Endothelial cell of umbilical vein (primary cell): ENCODE measurements around the gene IQGAP2. TPM values are rescaled to one million over a fixed set of nuclear protein-coding genes. Genes with fewer than 3 reads are reported as not detected.

ENCODE experiments used
- BruUV-seq: library from RNA; stranded (reverse); fragments of 400-500 nt; replicated peaks from 2 replicates; lab custom pipeline; 2021; lab: Mats Ljungman, UMichigan
- CTCF ChIA-PET: fragments of 300-600, 350-600 bp; sonication (Branson Sonifier 250); formaldehyde crosslinking; loops from one replicate; lab custom pipeline; 2021; ENCODE audit warnings: antibody characterized with exemption, inconsistent platforms; lab: Charles Lee
- POLR2A ChIA-PET: fragments of 300-600, 350-600 bp; sonication (Branson Sonifier 250); formaldehyde crosslinking; loops from one replicate; lab custom pipeline; 2021; ENCODE audit warnings: antibody characterized with exemption, inconsistent platforms; lab: Charles Lee
- DNase-seq: peaks from one replicate; pipeline ENCODE4 v3.0.0-alpha.2; 2011; ENCODE audit warnings: low read depth, low spot score
- FAIRE-seq: peaks from 2 replicates; lab custom pipeline; 2011; peaks lifted over from hg19 to GRCh38; lab: Jason Lieb, UNC
- H2AFZ ChIP-seq: 2 replicates; pipeline ENCODE4 v1.6.0; 2012; ENCODE audit warnings: low read depth, low read length, control low read depth, inconsistent platforms
- H3K27ac ChIP-seq: 2 replicates; pipeline ENCODE4 v1.5.1; 2011; ENCODE audit warnings: low read depth, mild to moderate bottlenecking, control low read depth, low read length, moderate library complexity; ENCODE audit not compliant: insufficient read depth
- H3K27me3 ChIP-seq, 2 experiments: 2 replicates each; pipeline versions ENCODE4 v1.6.0 to v1.6.1; 2011; ENCODE audit warnings: low read length in 2 of 2, mixed read lengths in 1 of 2; ENCODE audit not compliant: control insufficient read depth in 2 of 2, insufficient read depth in 2 of 2
- H3K36me3 ChIP-seq, 2 experiments: 2 replicates in 1 of 2; 3 replicates in 1 of 2; pipeline ENCODE4 v1.5.1; 2011; ENCODE audit warnings: low read length in 2 of 2, mild to moderate bottlenecking in 1 of 2, moderate library complexity in 1 of 2; ENCODE audit not compliant: control insufficient read depth in 2 of 2, insufficient read depth in 2 of 2; ENCODE audit errors: extremely low read depth in 1 of 2
- H3K4me1 ChIP-seq: 3 replicates; pipeline ENCODE4 v1.5.1; 2011; ENCODE audit warnings: mild to moderate bottlenecking, low read length; ENCODE audit not compliant: control insufficient read depth, insufficient read depth; ENCODE audit errors: extremely low read depth
- H3K4me2 ChIP-seq: 2 replicates; pipeline ENCODE4 v1.6.1; 2011; ENCODE audit warnings: low read length, control low read depth, mixed read lengths; ENCODE audit not compliant: insufficient read depth
- H3K4me3 ChIP-seq, 3 experiments: fragments of 200-600 bp in 1 of 3; sonication (generic), shearing (Covaris generic) in 1 of 3; replicated peaks in 1 of 3; 2 replicates each; pipeline ENCODE4 v1.5.1; 2011 to 2016; ENCODE audit warnings: control low read depth in 3 of 3, low read length in 3 of 3, mild to moderate bottlenecking in 2 of 3, inconsistent platforms in 1 of 3, low read depth in 1 of 3, moderate library complexity in 1 of 3; ENCODE audit not compliant: insufficient read depth in 1 of 3
- H3K79me2 ChIP-seq: 2 replicates; pipeline ENCODE4 v1.6.0; 2012; ENCODE audit warnings: low read length, inconsistent platforms; ENCODE audit not compliant: control insufficient read depth, insufficient read depth
- H3K9ac ChIP-seq: replicated peaks from 2 replicates; pipeline ENCODE3; 2011; ENCODE audit warnings: low read length, control low read depth; ENCODE audit not compliant: insufficient read depth; ENCODE audit errors: extremely low read depth
- H3K9me1 ChIP-seq: replicated peaks from 3 replicates; pipeline ENCODE4 v1.6.0; 2011; ENCODE audit warnings: mild to moderate bottlenecking, low read length; ENCODE audit not compliant: control insufficient read depth, insufficient read depth; ENCODE audit errors: extremely low read depth
- H3K9me3 ChIP-seq: replicated peaks from 2 replicates; pipeline ENCODE4 v1.5.1; 2012; ENCODE audit warnings: low read length, inconsistent platforms; ENCODE audit not compliant: control insufficient read depth, insufficient read depth
- H4K20me1 ChIP-seq: replicated peaks from 2 replicates; pipeline ENCODE3; 2011; ENCODE audit warnings: mild to moderate bottlenecking, low read length; ENCODE audit not compliant: control insufficient read depth, insufficient read depth; ENCODE audit errors: extremely low read depth
- CTCF ChIP-seq, 2 donors: IDR thresholded peaks; 1 replicate in 1 of 2; 2 replicates in 1 of 2; pipeline ENCODE4 v1.5.1; 2011; ENCODE audit warnings: low read length in 2 of 2, mild to moderate bottlenecking in 2 of 2, moderate library complexity in 2 of 2, control low read depth in 1 of 2, inconsistent platforms in 1 of 2, low read depth in 1 of 2; ENCODE audit not compliant: insufficient read depth in 1 of 2; ENCODE audit errors: extremely low read depth in 1 of 2
- EZH2 ChIP-seq: IDR thresholded peaks from 2 replicates; pipeline ENCODE4 v1.6.1; 2012; ENCODE audit warnings: borderline replicate concordance, low read depth, mild to moderate bottlenecking, moderate library complexity, low read length, inconsistent platforms; ENCODE audit not compliant: severe bottlenecking
- FOS ChIP-seq: IDR thresholded peaks from 2 replicates; pipeline ENCODE4 v1.6.1; 2011; ENCODE audit warnings: mild to moderate bottlenecking, low read length, moderate library complexity, borderline replicate concordance; ENCODE audit not compliant: insufficient read depth
- GATA2 ChIP-seq: IDR thresholded peaks from 2 replicates; pipeline ENCODE4 v1.7.0; 2011; ENCODE audit warnings: low read depth, mild to moderate bottlenecking, moderate library complexity, mixed read lengths, low read length; ENCODE audit not compliant: insufficient read length, insufficient read depth
- JUN ChIP-seq: IDR thresholded peaks from 2 replicates; pipeline ENCODE4 v1.6.1; 2011; ENCODE audit warnings: borderline replicate concordance, low read depth; ENCODE audit not compliant: insufficient read length, insufficient read depth
- MAX ChIP-seq: IDR thresholded peaks from 2 replicates; pipeline ENCODE4 v1.6.1; 2011; ENCODE audit not compliant: insufficient read depth, insufficient read length
- MYC ChIP-seq: IDR thresholded peaks from one replicate; pipeline ENCODE4 v1.6.1; 2011; ENCODE audit warnings: mild to moderate bottlenecking, low read depth, low read length
- POLR2A ChIP-seq: IDR thresholded peaks from 2 replicates; pipeline ENCODE4 v1.6.1; 2012; ENCODE audit warnings: low read depth, mild to moderate bottlenecking, control low read depth, low read length
- POLR2AphosphoS5 ChIP-seq: IDR thresholded peaks from 2 replicates; pipeline ENCODE4 v1.6.1; 2012; ENCODE audit warnings: low read depth, mild to moderate bottlenecking, control low read depth, low read length, moderate library complexity; ENCODE audit not compliant: insufficient read depth
- dilution Hi-C: fragments of 300-500 bp; cut with MboI; formaldehyde crosslinking; loops from one replicate; pipeline ENCODE4 v1.15.0; 2019; ENCODE audit warnings: low sequenced_read_pairs; ENCODE audit not compliant: extremely low pct_ligation_motif_present
- intact Hi-C: fragments of 100-400 bp; cut with micrococcal nuclease; formaldehyde crosslinking; loops from one replicate; pipeline ENCODE4 v1.10.0; 2022
- polyA plus RNA-seq, 4 experiments: library from polyadenylated mRNA; depleted of rRNA in 3 of 4; stranded (reverse) in 3 of 4; unstranded in 1 of 4; fragments of >200 nt; gene quantifications; 2 replicates each; pipeline versions ENCODE4 v1.2.1 to v1.2.3, GENCODE V29; 2011 to 2012; ENCODE audit warnings: missing spikeins in 1 of 4
- total RNA-seq: library from RNA; stranded (reverse); gene quantifications from 2 replicates; pipeline ENCODE4 v1.2.3, GENCODE V29; 2021

The IQGAP2 gene
- total and polyA plus RNA-seq, 2 donors (not counting 3 experiments of a cell fraction or from before 2014, with no cell fraction given): 4.5 to 4.7 TPM

- Histone ChIP-seq H3K9me1 (no peaks in the 10 kb centered on the region), H3K4me2 (no peak overlapping the region), H3K4me3 (no peak overlapping the region), H3K27ac (no peak overlapping the region), H3K27me3 (peaks cover under 1 to 2% of the 10 kb centered on the region in 2 experiments), H3K79me2 (no peaks in the 10 kb centered on the region), H3K9ac (no peak overlapping the region), H4K20me1 (no peaks in the 10 kb centered on the region), H3K4me1 (no peaks in the 10 kb centered on the region), H2AFZ (no peak overlapping the region), H3K36me3 (no peaks in the 10 kb centered on the region), H3K9me3 (no peaks in the 10 kb centered on the region)
- ChIA-PET POLR2A (no interaction called here), CTCF (interaction anchor here (1.3 kb wide), 1 partner anchor 329 kb away, joined by 4 read pairs; no protein-coding TSS in a partner anchor)
- intact Hi-C loops (no loop called here), dilution Hi-C loops (no loop called here)
- FAIRE-seq: no peak
- TF ChIP-seq MYC (no peak), MAX (no peak), POLR2AphosphoS5 (no peak), GATA2 (no peak), JUN (no peak), POLR2A (no peak), EZH2 (no peak), CTCF (IDR thresholded peaks at IDR 0.05; ENCODE audit: extremely low read depth in 1 of 2, insufficient read depth in 1 of 2, low read depth in 1 of 2, low read length in 2 of 2) (no peak), FOS (no peak)
- no TSS peak for BruUV-seq
- no peak for DNase-seq
Measured at GRCh38 chr5:76503929-76504328, 100.8 kb downstream of the IQGAP2 start.
